HT-29 (cell line): ENCODE data around the gene PDZD8. TPM values are rescaled to one million over a fixed set of nuclear protein-coding genes. Genes with fewer than 3 reads are reported as not detected.

Experiments
- DNase-seq: peaks from one replicate; pipeline ENCODE4 v3.0.0-alpha.2; 2015; ENCODE audit warnings: low spot score
- total RNA-seq: library from RNA; depleted of rRNA; stranded (reverse); fragments of >200 nt; shearing (Covaris generic); gene quantifications from 2 replicates; pipeline ENCODE4 v1.2.3, GENCODE V29; 2014; rRNA removed

The PDZD8 gene
- total RNA-seq: 31.0 and 31.1 TPM in 2 replicates

- DNase-seq: peak; percentile 95
These were observed at the start of gene PDZD8 for GRCh38 chr10:117375360-117376178. PDZD8 (minus strand) TSS chr10:117375440; CDS start chr10:117375227, 213 bp downstream.

GRCh38 chr10:117424171-117424570, 48.9 kb upstream of the PDZD8 start:
- no peak for DNase-seq

GRCh38 chr10:117421985-117422384, 46.7 kb upstream of the PDZD8 start:
- DNase-seq: no peak

GRCh38 chr10:117420768-117421167, 45.5 kb upstream of the PDZD8 start:
- DNase-seq: no peak

- DNase-seq: no peak
These were observed 44.7 kb upstream of the PDZD8 start for GRCh38 chr10:117419921-117420320.

- no peak for DNase-seq
These were observed 43.9 kb upstream of the PDZD8 start for GRCh38 chr10:117419159-117419558.

- DNase-seq: no peak
These were observed 42.9 kb upstream of the PDZD8 start for GRCh38 chr10:117418121-117418520.

- no peak for DNase-seq
These were observed 42.0 kb upstream of the PDZD8 start for GRCh38 chr10:117417196-117417595.

GRCh38 chr10:117413928-117414618, 38.8 kb upstream of the PDZD8 start:
- DNase-seq: peak; percentile 38

GRCh38 chr10:117412469-117413010, 37.3 kb upstream of the PDZD8 start:
- no peak for DNase-seq

GRCh38 chr10:117411479-117412399, 36.5 kb upstream of the PDZD8 start:
- DNase-seq: no peak

- DNase-seq: no peak
These were observed 35.3 kb upstream of the PDZD8 start for GRCh38 chr10:117410557-117410956.

- DNase-seq: no peak
These were observed 34.5 kb upstream of the PDZD8 start for GRCh38 chr10:117409549-117410305.

- DNase-seq: no peak
These were observed 33.5 kb upstream of the PDZD8 start for GRCh38 chr10:117408436-117409384.

- no peak for DNase-seq
These were observed 30.5 kb upstream of the PDZD8 start for GRCh38 chr10:117405730-117406129.

- DNase-seq: no peak
These were observed 25.1 kb upstream of the PDZD8 start for GRCh38 chr10:117400329-117400728.

- no peak for DNase-seq
These were observed 24.3 kb upstream of the PDZD8 start for GRCh38 chr10:117399341-117400196.

- DNase-seq: no peak
These were observed 22.8 kb upstream of the PDZD8 start for GRCh38 chr10:117398029-117398428.
